HG02884 (cell line): ENCODE measurements around the gene CCDC188.

Source experiments
- ATAC-seq: cut with Tn5 transposase; IDR thresholded peaks from one replicate; pipeline ENCODE4 v1.9.1; 2021; ENCODE audit warnings: mild to moderate bottlenecking, moderate library complexity; ENCODE audit not compliant: unreplicated experiment

The CCDC188 gene

GRCh38 chr22:20123366-20124082 is 27.3 kb downstream of the CCDC188 start:
- no peak for ATAC-seq

- no peak for ATAC-seq
Measured at GRCh38 chr22:20121856-20122415, 28.9 kb downstream of the CCDC188 start.

GRCh38 chr22:20118300-20119020 is 32.4 kb downstream of the CCDC188 start:
- no peak for ATAC-seq

DNA sequence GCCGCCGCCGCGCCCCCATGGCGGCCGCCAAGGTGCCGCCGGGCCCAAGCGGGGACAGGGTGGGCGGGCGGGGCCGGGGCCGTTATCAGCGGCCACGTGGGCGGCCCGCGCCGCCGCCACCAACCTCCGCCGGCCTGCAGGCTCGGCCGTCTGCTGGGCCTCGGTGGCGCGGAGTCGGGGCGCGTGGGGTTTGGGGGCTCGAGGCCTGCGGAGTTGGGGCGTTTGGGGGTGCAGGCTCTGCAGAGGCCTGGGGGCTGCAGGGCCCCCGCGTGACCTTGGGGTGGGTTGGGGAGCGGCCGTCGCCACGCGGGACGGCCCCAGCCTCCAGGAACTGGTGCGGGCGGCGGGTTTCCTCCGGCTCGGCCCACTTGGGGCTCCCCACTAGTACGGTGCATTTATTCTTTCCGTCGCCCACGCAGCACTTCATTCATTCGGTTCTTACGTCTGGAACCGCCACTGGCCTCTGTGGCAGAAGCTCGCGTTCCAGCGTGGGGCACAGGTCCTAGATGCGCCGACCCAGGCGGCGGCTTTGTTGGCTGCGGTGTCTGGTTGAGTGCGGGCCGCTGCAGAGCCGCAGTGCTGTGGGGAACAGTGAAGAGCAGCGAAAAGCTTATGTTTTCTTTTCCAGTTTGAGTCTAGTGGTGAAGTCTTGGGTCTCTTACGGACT is 33.1 kb downstream of the CCDC188 start:
- peak; percentile 15 for ATAC-seq

DNA sequence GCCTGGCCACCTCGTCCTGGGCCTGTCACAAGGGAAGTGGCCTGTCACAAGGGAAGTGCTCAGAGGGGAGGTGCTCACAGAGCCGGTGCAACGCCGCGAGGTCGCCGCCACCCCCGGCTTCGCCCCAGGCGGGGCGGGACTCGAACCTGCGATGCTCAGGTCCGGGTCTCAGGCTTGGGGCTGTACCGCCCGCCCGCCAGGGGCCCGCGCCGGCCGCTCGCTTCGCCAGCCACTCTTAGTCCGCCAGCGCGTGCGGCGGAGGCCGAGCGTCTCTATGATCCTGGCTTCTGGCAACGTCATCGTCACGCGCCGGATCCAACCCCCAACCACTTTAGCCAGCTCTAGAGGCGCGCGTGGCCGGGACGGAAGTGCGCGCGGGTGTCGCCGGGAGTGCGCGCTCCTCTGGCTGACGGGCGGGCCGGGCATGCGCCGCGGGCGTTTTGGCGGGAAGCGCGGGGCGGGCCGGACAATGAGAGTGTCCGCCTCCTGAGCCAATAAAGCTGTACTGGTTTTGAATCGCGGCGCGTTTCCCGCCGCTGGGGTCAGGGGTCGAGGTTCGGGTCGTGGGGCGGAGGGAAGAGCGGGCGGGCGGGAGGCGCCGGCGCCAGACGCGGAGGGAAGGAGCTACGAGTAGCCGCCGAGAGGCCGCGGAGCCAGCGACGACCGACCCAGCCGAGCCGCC is 33.8 kb downstream of the CCDC188 start, which contains the start of gene TRMT2A:
Gene TRMT2A, minus strand, starts transcription at position 276 of the 682 bp plus-strand sequence. CDS start 320 bp downstream, outside the sequence.
- ATAC-seq: peak; percentile 75

GRCh38 chr22:20116376-20116950 is 34.4 kb downstream of the CCDC188 start:
- no peak for ATAC-seq

- no peak for ATAC-seq
Measured at GRCh38 chr22:20115691-20116375, 35.0 kb downstream of the CCDC188 start, which contains the start of gene RANBP1. Gene RANBP1, plus strand, starts transcription at chr22:20116104. Its CDS starts 81 bp downstream, at chr22:20116185.

GRCh38 chr22:20114506-20115475 is 36.1 kb downstream of the CCDC188 start:
- ATAC-seq: no peak

GRCh38 chr22:20113551-20114310 is 37.1 kb downstream of the CCDC188 start:
- no peak for ATAC-seq

GRCh38 chr22:20112623-20113511 is 38.0 kb downstream of the CCDC188 start:
- ATAC-seq: no peak

- ATAC-seq: no peak
Measured at GRCh38 chr22:20111689-20112622, 38.9 kb downstream of the CCDC188 start.

DNA sequence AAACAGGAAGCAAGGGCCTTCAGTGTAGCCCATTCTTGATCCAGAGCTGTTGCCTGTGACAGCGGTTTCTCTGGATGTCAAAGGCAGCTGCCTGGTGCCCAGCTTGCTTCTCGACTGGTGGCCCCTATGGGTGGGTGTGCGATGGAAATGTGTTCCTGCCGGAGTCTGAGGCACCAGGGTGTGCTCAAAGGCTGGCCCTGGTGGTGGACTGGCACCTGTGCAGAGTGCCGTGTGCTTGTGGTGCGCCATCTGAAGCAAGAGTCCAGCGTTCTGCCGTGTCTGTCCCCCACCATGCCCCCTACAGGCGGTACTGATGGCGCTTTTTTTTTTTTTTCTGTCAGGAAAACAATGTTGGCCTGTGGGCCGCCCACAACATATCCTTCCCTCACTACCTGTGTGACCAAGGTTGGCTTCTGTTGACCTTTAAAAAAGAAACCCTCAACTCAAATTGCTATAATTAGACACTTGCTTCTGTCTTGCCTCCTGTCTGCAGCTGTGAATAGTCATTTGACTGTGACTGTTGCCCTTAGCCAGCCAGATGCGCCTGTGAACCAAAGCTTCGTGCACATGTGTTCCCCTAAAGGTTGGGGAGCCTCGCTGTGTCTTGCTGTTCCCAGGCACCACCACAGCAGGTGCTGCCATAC is 39.7 kb downstream of the CCDC188 start:
- ATAC-seq: no peak

DNA sequence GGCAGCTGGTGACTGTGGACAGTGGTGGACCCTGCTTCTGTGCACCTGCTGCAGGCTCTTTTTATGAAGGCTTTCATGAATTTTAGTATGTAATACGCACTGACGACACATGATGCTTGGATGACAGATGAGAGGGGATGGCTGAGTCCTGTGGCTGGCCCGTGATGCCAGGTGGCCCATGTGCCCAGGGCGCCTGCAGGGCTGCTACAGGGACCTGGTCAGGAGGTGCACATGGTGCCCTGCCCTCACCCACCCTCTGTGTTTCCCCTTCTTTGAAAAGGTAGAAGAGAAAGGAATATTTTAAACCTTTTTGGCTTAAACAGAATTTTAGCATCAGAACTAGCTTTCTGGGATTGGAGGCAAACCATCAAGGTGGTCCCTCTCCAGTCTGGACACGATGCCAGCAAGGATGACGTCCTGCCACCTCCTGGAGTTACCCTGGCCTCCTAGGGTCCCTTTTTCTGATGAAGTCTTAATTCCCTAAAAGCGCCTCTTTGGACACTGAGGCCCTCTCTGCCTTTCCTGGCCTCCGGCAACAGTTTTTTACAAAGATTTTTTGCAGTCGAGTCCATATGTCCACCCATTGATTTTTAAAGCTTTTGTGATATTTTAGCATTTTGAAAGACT is 40.4 kb downstream of the CCDC188 start:
- no peak for ATAC-seq

DNA sequence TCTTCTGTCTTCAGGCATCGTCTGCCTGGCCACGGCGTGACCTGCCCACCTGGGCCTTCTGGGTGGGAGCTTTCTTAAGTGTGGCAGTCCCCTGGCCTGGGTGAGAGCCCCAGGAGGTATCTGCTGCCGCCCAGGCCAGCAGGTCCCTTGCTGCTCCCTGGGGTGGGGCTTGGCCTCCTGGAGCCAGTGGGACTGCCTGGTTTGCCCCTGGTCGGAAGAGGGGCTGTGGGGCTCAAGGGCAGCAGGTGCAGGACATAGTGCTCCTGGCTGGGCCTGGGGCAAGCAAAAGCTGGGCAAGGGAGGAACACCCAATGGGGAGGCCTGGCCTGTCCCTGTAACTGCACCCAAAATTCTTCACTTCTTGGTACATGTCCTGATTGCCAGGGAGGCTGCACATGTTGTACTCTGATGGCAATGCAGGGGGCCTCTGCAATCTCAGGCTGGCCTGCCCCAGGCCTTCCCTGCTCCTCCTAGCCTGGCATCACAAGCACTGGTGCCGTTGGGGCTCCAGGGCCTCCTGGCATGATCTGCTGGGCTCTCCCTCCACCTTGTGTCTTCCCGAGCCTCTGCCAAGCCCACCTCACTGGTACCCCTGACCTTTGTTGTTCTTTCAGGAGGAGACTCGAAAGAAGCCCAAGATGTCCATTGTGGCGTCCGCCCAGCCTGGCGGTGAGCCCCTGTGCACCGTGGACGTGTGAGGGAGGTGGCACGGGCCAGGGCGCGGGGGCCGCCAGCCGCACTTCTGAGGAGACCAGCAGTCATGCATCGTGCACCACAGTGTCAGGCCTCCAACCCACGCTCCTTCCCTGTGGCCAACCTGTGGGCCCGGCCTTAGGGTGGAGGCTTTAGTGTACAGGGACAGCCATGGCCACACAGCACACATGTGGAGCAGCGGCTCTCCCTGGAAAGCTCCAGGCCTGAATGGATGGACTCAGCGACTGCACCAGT is 41.2 kb downstream of the CCDC188 start:
- no peak for ATAC-seq
